Vagina (tissue), 2 donors: ENCODE measurements around the gene ZNF436. TPM values are rescaled to one million over a fixed set of nuclear protein-coding genes. Genes with fewer than 3 reads are reported as not detected.

Source experiments
- DNase-seq, 2 donors: peaks; one replicate each; pipeline ENCODE4 v3.0.0-alpha.2; 2017; ENCODE audit errors: extremely low spot score in 2 of 2
- H3K27ac ChIP-seq: fragments of 200-600 bp; sonication (generic); one replicate; pipeline ENCODE4 v1.5.1; 2019
- H3K27me3 ChIP-seq: fragments of 200-600 bp; sonication (generic); one replicate; pipeline ENCODE4 v1.5.1; 2019
- H3K36me3 ChIP-seq, 2 donors: fragments of 200-600 bp; sonication (generic); one replicate each; pipeline ENCODE4 v1.5.1; 2017 to 2019
- H3K4me1 ChIP-seq: fragments of 200-600 bp; sonication (generic); one replicate; pipeline ENCODE4 v1.5.1; 2019
- H3K4me3 ChIP-seq, 2 donors: fragments of 200-600 bp; sonication (generic); 1 replicate in 1 of 2; 2 replicates in 1 of 2; pipeline ENCODE4 v1.5.1; 2016 to 2019
- H3K9me3 ChIP-seq: fragments of 200-600 bp; sonication (generic); one replicate; pipeline ENCODE4 v1.5.1; 2019
- CTCF ChIP-seq, 3 experiments: fragments of 450-650 bp in 2 of 3; fragments of 200-600 bp in 1 of 3; sonication (generic) in 1 of 3; IDR thresholded peaks; one replicate each; pipeline ENCODE4 v1.5.1; 2017 to 2019; ENCODE audit warnings: antibody characterized with exemption in 3 of 3, mild to moderate bottlenecking in 2 of 3, moderate library complexity in 2 of 3
- POLR2A ChIP-seq, 2 donors: fragments of 450-650 bp; IDR thresholded peaks; one replicate each; pipeline ENCODE4 v1.6.1; 2017; ENCODE audit warnings: antibody characterized with exemption in 2 of 2, mild to moderate bottlenecking in 2 of 2, moderate library complexity in 2 of 2
- POLR2AphosphoS5 ChIP-seq, 2 donors: sonication (generic); formaldehyde crosslinking; IDR thresholded peaks; one replicate each; pipeline ENCODE4 v1.9.0; 2017; ENCODE audit warnings: antibody characterized with exemption in 2 of 2, mild to moderate bottlenecking in 2 of 2, low read depth in 1 of 2; ENCODE audit not compliant: insufficient read depth in 1 of 2
- intact Hi-C: fragments of 100-400 bp; cut with DNase I; formaldehyde crosslinking; loops from one replicate; pipeline ENCODE4 v1.15.1; 2023
- total RNA-seq: library from RNA; depleted of rRNA; stranded (reverse); fragments of >200 nt; gene quantifications from one replicate; pipeline ENCODE4 v1.2.3, GENCODE V29; 2016

Gene ZNF436
- total RNA-seq, 1 donor from 2014 or later, result 20.9 TPM

- Histone ChIP-seq H3K27ac (peak overlapping the region; percentile 64), H3K4me3 (no peak overlapping the region), H3K36me3 (peaks cover 0 to 4% of the 10 kb centered on the region in 2 donors), H3K27me3 (no peaks in the 10 kb centered on the region), H3K9me3 (no peaks in the 10 kb centered on the region), H3K4me1 (peaks cover 32% of the 10 kb centered on the region)
- no peak for DNase-seq
- TF ChIP-seq POLR2A (IDR thresholded peaks at IDR 0.05) (no peak), POLR2AphosphoS5 (IDR thresholded peaks at IDR 0.05; ENCODE audit: insufficient read depth in 1 of 2, low read depth in 1 of 2) (peak in 1 of 2 donors; percentile 75), CTCF (IDR thresholded peaks at IDR 0.05) (no peak)
- intact Hi-C loops, result no loop called here
Observed at GRCh38 chr1:23393706-23394105, 24.1 kb upstream of the ZNF436 start.

- intact Hi-C loops, result no loop called here
- no peaks in the 10 kb centered on the region for H3K9me3 ChIP-seq
- no peak for DNase-seq
- H3K36me3 ChIP-seq, result peaks cover 0 to 4% of the 10 kb centered on the region in 2 donors
- no peaks in the 10 kb centered on the region for H3K27me3 ChIP-seq
- H3K27ac ChIP-seq, result no peak overlapping the region
- H3K4me1 ChIP-seq, result peaks cover 32% of the 10 kb centered on the region
- no peak overlapping the region for H3K4me3 ChIP-seq
- TF ChIP-seq POLR2AphosphoS5 (IDR thresholded peaks at IDR 0.05; ENCODE audit: insufficient read depth in 1 of 2, low read depth in 1 of 2) (no peak), POLR2A (IDR thresholded peaks at IDR 0.05) (no peak), CTCF (IDR thresholded peaks at IDR 0.05) (no peak)
Observed at GRCh38 chr1:23392125-23392855, 22.7 kb upstream of the ZNF436 start.

- Histone ChIP-seq H3K4me1 (peaks cover 25% of the 10 kb centered on the region), H3K27me3 (no peaks in the 10 kb centered on the region), H3K36me3 (peaks cover 0 to 10% of the 10 kb centered on the region in 2 donors), H3K9me3 (no peaks in the 10 kb centered on the region), H3K27ac (no peak overlapping the region), H3K4me3 (no peak overlapping the region)
- TF ChIP-seq POLR2A (IDR thresholded peaks at IDR 0.05) (no peak), POLR2AphosphoS5 (IDR thresholded peaks at IDR 0.05; ENCODE audit: insufficient read depth in 1 of 2, low read depth in 1 of 2) (no peak), CTCF (IDR thresholded peaks at IDR 0.05) (no peak)
- DNase-seq, result no peak
- intact Hi-C loops, result no loop called here
Observed at GRCh38 chr1:23389837-23390321, 20.2 kb upstream of the ZNF436 start.

GRCh38 chr1:23387494-23387893 is 17.9 kb upstream of the ZNF436 start:
- no peak overlapping the region for H3K4me3 ChIP-seq
- intact Hi-C loops, result no loop called here
- no peaks in the 10 kb centered on the region for H3K27me3 ChIP-seq
- no peaks in the 10 kb centered on the region for H3K9me3 ChIP-seq
- H3K36me3 ChIP-seq, result peaks cover 0 to 10% of the 10 kb centered on the region in 2 donors
- no peak for TF ChIP-seq CTCF (IDR thresholded peaks at IDR 0.05)
- TF ChIP-seq POLR2A (IDR thresholded peaks at IDR 0.05), result no peak
- TF ChIP-seq POLR2AphosphoS5 (IDR thresholded peaks at IDR 0.05; ENCODE audit: insufficient read depth in 1 of 2, low read depth in 1 of 2), result no peak
- DNase-seq, result no peak
- peaks cover 17% of the 10 kb centered on the region for H3K4me1 ChIP-seq
- H3K27ac ChIP-seq, result no peak overlapping the region

- Histone ChIP-seq H3K27me3 (no peaks in the 10 kb centered on the region), H3K9me3 (no peaks in the 10 kb centered on the region), H3K36me3 (peaks cover 0 to 10% of the 10 kb centered on the region in 2 donors), H3K4me1 (peaks cover 17% of the 10 kb centered on the region), H3K27ac (no peak overlapping the region), H3K4me3 (no peak overlapping the region)
- no peak for TF ChIP-seq POLR2A (IDR thresholded peaks at IDR 0.05)
- no peak for TF ChIP-seq CTCF (IDR thresholded peaks at IDR 0.05)
- no peak for TF ChIP-seq POLR2AphosphoS5 (IDR thresholded peaks at IDR 0.05; ENCODE audit: insufficient read depth in 1 of 2, low read depth in 1 of 2)
- DNase-seq, result no peak
- intact Hi-C loops, result no loop called here
Observed at GRCh38 chr1:23385119-23385621, 15.5 kb upstream of the ZNF436 start.
